Activated CD8-positive, alpha-beta memory T cell treated with anti-CD3 and anti-CD28 coated beads, Interleukin-2, amount 10 ng/mL, durations not matched to agents 7 days and 5 days (primary cell): ENCODE results near the gene LRRN4. TPM values are rescaled to one million over a fixed set of nuclear protein-coding genes. Genes with fewer than 3 reads are reported as not detected.
A peak's percentile ranks its signal among the peaks of the same experiment; 100 is the strongest.
"Not testable (repeated sequence)": the region's sequence is repeated elsewhere in the genome, so short reads cannot be mapped to it uniquely, and the experiment has no call there.

Experiments
- ATAC-seq: fragments of 150-1000 bp; cut with Tn5 transposase; one replicate; pipeline ENCODE4 v1.10.0; 2021; ENCODE audit warnings: moderate library complexity
- CTCF ChIA-PET: fragments of 350-600 bp; sonication (Branson Sonifier 250); formaldehyde crosslinking; loops from one replicate; lab custom pipeline; 2021; ENCODE audit warnings: antibody characterized with exemption; lab: Charles Lee
- DNase-seq: peaks from one replicate; pipeline ENCODE4 v3.0.0-alpha.2; 2020
- H3K27ac Mint-ChIP-seq: one replicate; pipeline ENCODE4 v1.8.0; 2021; ENCODE audit warnings: mild to moderate bottlenecking, mixed read lengths
- H3K27me3 Mint-ChIP-seq: one replicate; pipeline ENCODE4 v1.8.0; 2021; ENCODE audit warnings: mixed read lengths
- H3K36me3 Mint-ChIP-seq: one replicate; pipeline ENCODE4 v1.8.0; 2021; ENCODE audit warnings: mild to moderate bottlenecking, mixed read lengths
- H3K4me1 Mint-ChIP-seq: one replicate; pipeline ENCODE4 v1.8.0; 2021; ENCODE audit warnings: mixed read lengths
- H3K4me3 Mint-ChIP-seq: one replicate; pipeline ENCODE4 v1.8.0; 2021; ENCODE audit warnings: mild to moderate bottlenecking, moderate library complexity, mixed read lengths
- H3K9me3 Mint-ChIP-seq: one replicate; pipeline ENCODE4 v1.8.0; 2022; ENCODE audit warnings: low read depth, mixed read lengths
- total RNA-seq, 2 experiments: library from RNA; stranded (reverse); gene quantifications; one replicate each; pipeline ENCODE4 v1.2.3, GENCODE V29; 2021

LRRN4 gene
- total RNA-seq, 2 experiments from 2014 or later: not detected

DNA sequence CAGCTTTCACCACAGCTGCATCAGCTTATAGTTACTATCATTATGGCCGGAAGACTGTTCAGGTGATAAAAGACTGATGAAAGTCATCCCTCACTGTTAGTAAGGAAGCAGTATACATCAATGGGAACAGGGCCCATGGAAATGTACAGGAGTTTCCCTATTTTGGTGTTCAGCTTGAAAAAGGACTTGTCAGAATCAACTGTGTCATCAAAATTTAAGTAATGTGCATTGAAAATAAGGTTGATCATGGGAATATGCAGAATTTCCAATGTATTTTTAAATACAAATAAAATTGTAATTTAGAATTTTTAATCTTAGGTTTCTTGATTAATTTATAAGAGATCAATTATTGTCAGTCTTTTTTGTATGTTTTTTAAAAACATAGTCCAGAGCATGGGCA is 16.8 kb downstream of the LRRN4 start:
- Mint-ChIP-seq H3K4me3 (no peak overlapping the region), H3K9me3 (no peaks in the 10 kb centered on the region), H3K27ac (no peak overlapping the region), H3K4me1 (peaks cover 10% of the 10 kb centered on the region), H3K27me3 (no peaks in the 10 kb centered on the region), H3K36me3 (peaks cover 48% of the 10 kb centered on the region)
- ATAC-seq (no peak), DNase-seq (no peak)
- CTCF ChIA-PET: interaction anchor here (1.3 kb wide), 1 partner anchor 508 kb away, joined by 3 read pairs; no protein-coding TSS in a partner anchor

- CTCF ChIA-PET: interaction anchor here (1.3 kb wide), 1 partner anchor 508 kb away, joined by 3 read pairs; no protein-coding TSS in a partner anchor
- Mint-ChIP-seq H3K27me3 (no peaks in the 10 kb centered on the region), H3K4me1 (peaks cover 10% of the 10 kb centered on the region), H3K4me3 (no peak overlapping the region), H3K36me3 (peaks cover 48% of the 10 kb centered on the region), H3K27ac (no peak overlapping the region), H3K9me3 (no peaks in the 10 kb centered on the region)
- DNase-seq (no peak), ATAC-seq (no peak)
These were observed 17.6 kb downstream of the LRRN4 start for GRCh38 chr20:6036213-6036612.

GRCh38 chr20:6034134-6034969 is 19.5 kb downstream of the LRRN4 start:
- Mint-ChIP-seq H3K4me1 (peaks cover 13% of the 10 kb centered on the region), H3K27me3 (no peaks in the 10 kb centered on the region), H3K9me3 (no peaks in the 10 kb centered on the region), H3K27ac (peak overlapping the region; percentile 41), H3K36me3 (peaks cover 35% of the 10 kb centered on the region), H3K4me3 (no peak overlapping the region)
- ATAC-seq (no peak), DNase-seq (no peak)
- CTCF ChIA-PET: no interaction called here

GRCh38 chr20:6032907-6033306 is 21.0 kb downstream of the LRRN4 start:
- H3K36me3 Mint-ChIP-seq: peaks cover 32% of the 10 kb centered on the region
- ATAC-seq, CTCF ChIA-PET, H3K4me3 Mint-ChIP-seq, H3K27me3 Mint-ChIP-seq, DNase-seq, H3K27ac Mint-ChIP-seq, H3K9me3 Mint-ChIP-seq: not testable (repeated sequence)
- H3K4me1 Mint-ChIP-seq: peaks cover 15% of the 10 kb centered on the region

GRCh38 chr20:6030453-6031080 is 23.3 kb downstream of the LRRN4 start:
- H3K27ac Mint-ChIP-seq: no peak overlapping the region
- H3K36me3 Mint-ChIP-seq: peaks cover 29% of the 10 kb centered on the region
- DNase-seq: no peak
- no peak for ATAC-seq
- CTCF ChIA-PET: no interaction called here
- peaks cover 28% of the 10 kb centered on the region for H3K4me1 Mint-ChIP-seq
- H3K4me3 Mint-ChIP-seq: no peak overlapping the region
- H3K27me3 Mint-ChIP-seq: no peaks in the 10 kb centered on the region
- no peaks in the 10 kb centered on the region for H3K9me3 Mint-ChIP-seq

DNA sequence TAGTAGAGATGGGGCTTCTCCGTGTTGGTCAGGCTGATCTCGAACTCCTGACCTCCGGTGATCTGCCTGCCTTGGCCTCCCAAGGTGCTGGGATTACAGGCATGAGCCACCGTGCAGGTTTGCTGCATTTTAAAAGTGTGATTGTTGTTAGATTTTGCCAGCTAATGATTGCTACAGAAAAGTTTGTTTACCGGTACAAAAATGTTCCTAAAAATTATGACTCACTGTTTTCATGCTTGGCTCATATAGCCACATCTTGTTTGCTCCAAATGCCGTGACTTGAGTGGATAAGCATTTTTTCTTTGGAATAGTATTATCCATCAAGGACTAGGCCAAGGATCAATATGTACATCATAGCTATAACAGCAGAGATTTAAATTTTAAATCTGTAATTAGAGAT is 24.3 kb downstream of the LRRN4 start:
- H3K36me3 Mint-ChIP-seq: peaks cover 34% of the 10 kb centered on the region
- no peak overlapping the region for H3K4me3 Mint-ChIP-seq
- DNase-seq (no peak), ATAC-seq (no peak)
- H3K9me3 Mint-ChIP-seq: no peaks in the 10 kb centered on the region
- no peaks in the 10 kb centered on the region for H3K27me3 Mint-ChIP-seq
- no peak overlapping the region for H3K27ac Mint-ChIP-seq
- CTCF ChIA-PET: no interaction called here
- H3K4me1 Mint-ChIP-seq: peaks cover 29% of the 10 kb centered on the region

DNA sequence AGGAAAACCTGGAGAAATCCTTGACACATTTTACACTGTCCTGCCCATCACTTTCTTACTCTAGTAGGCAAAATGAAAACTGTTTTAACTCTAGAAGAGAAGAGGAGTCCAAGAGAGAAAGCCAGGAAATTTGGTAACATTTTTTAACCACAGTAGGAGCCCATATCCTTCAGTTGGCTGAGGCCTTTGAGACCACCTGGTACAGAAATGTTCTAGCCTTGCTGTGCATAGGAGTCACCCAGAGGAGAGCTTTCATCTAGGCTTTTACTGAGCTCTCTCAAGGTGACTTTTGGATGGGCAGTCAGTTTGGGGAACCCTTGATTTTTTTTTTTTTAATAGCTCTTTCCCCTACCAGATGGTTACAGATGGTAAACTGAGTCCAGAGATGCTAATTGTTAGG is 25.0 kb downstream of the LRRN4 start:
- Mint-ChIP-seq H3K4me1 (peaks cover 23% of the 10 kb centered on the region), H3K4me3 (no peak overlapping the region), H3K36me3 (peaks cover 36% of the 10 kb centered on the region), H3K9me3 (peaks cover 3% of the 10 kb centered on the region), H3K27ac (no peak overlapping the region), H3K27me3 (no peaks in the 10 kb centered on the region)
- no peak for DNase-seq
- ATAC-seq: no peak
- CTCF ChIA-PET: no interaction called here

- peak; percentile 56 for DNase-seq
- ATAC-seq: peak; percentile 61
These were observed 27.8 kb downstream of the LRRN4 start for GRCh38 chr20:6026051-6026450.

GRCh38 chr20:6024768-6025167 is 29.1 kb downstream of the LRRN4 start:
- peaks cover 3% of the 10 kb centered on the region for H3K9me3 Mint-ChIP-seq
- CTCF ChIA-PET: interaction anchor here (0.7 to 0.8 kb wide), 2 partner anchors 17 to 496 kb away, joined by 3 read pairs; no protein-coding TSS in a partner anchor
- peaks cover 21% of the 10 kb centered on the region for H3K4me1 Mint-ChIP-seq
- no peak for ATAC-seq
- DNase-seq: no peak
- no peak overlapping the region for H3K4me3 Mint-ChIP-seq
- H3K27ac Mint-ChIP-seq: no peak overlapping the region
- peaks cover 46% of the 10 kb centered on the region for H3K36me3 Mint-ChIP-seq
- H3K27me3 Mint-ChIP-seq: no peaks in the 10 kb centered on the region

More at GRCh38 chr20:6026051-6026450, 27.8 kb downstream of the LRRN4 start:
- Mint-ChIP-seq H3K4me3 (no peak overlapping the region), H3K27me3 (no peaks in the 10 kb centered on the region), H3K9me3 (peaks cover 3% of the 10 kb centered on the region), H3K4me1 (peaks cover 23% of the 10 kb centered on the region), H3K36me3 (peaks cover 41% of the 10 kb centered on the region), H3K27ac (peak overlapping the region; percentile 49)
- CTCF ChIA-PET: no interaction called here

DNA sequence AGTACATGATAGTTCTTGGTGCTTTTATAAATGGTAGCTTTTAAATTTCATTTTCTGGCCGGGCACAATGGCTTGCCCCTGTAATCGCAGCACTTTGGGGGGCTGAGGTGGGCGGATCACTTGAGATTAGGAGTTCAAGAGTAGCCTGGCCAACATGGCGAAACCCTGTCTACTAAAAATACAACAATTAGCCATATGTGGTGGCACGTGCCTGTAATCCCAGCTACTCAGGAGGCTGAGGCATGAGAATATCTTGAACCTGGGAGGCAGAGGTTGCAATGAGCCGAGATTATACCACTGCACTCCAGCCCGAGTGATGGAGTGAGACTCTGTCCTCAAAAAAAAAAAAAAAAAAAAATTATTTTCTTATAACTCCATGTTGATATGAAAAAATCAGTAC is 36.0 kb downstream of the LRRN4 start:
- Mint-ChIP-seq H3K4me1 (peaks cover 2% of the 10 kb centered on the region), H3K9me3 (no peaks in the 10 kb centered on the region), H3K27me3 (no peaks in the 10 kb centered on the region), H3K4me3 (no peak overlapping the region), H3K36me3 (peaks cover 52% of the 10 kb centered on the region), H3K27ac (no peak overlapping the region)
- CTCF ChIA-PET: no interaction called here
- DNase-seq (no peak), ATAC-seq (no peak)

- no peak overlapping the region for H3K4me3 Mint-ChIP-seq
- H3K36me3 Mint-ChIP-seq: peaks cover 52% of the 10 kb centered on the region
- CTCF ChIA-PET: no interaction called here
- H3K4me1 Mint-ChIP-seq: peaks cover 1% of the 10 kb centered on the region
- no peaks in the 10 kb centered on the region for H3K27me3 Mint-ChIP-seq
- H3K9me3 Mint-ChIP-seq: no peaks in the 10 kb centered on the region
- DNase-seq (no peak), ATAC-seq (no peak)
- H3K27ac Mint-ChIP-seq: no peak overlapping the region
These were observed 36.4 kb downstream of the LRRN4 start for GRCh38 chr20:6017467-6017866.

- H3K4me1 Mint-ChIP-seq: peaks cover 2% of the 10 kb centered on the region
- no peaks in the 10 kb centered on the region for H3K27me3 Mint-ChIP-seq
- peaks cover 63% of the 10 kb centered on the region for H3K36me3 Mint-ChIP-seq
- CTCF ChIA-PET: no interaction called here
- no peak overlapping the region for H3K27ac Mint-ChIP-seq
- no peaks in the 10 kb centered on the region for H3K9me3 Mint-ChIP-seq
- no peak overlapping the region for H3K4me3 Mint-ChIP-seq
- DNase-seq: no peak
- ATAC-seq: no peak
These were observed 38.9 kb downstream of the LRRN4 start for GRCh38 chr20:6014957-6015356.

DNA sequence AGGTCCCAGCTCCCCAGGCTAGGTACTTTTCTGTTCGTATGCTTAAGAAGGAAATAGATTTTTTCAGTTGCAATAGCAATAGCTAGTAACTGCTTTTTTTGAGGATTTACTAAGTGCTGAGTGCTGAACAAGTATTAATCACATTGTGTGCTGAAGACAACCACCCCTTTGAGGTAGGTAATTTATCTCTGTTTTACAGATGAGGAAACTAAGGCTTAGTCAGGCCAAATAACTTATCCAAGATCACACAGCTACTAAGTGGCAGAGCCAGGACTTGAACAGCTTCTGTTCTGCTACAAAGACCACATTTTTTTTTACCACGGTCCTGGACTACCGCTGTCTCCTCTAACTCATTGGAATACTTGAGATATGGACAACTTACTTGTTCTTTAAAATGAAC is 39.8 kb downstream of the LRRN4 start:
- DNase-seq (no peak), ATAC-seq (no peak)
- peaks cover 2% of the 10 kb centered on the region for H3K4me1 Mint-ChIP-seq
- H3K27ac Mint-ChIP-seq: no peak overlapping the region
- CTCF ChIA-PET: interaction anchor here (1.2 kb wide), 1 partner anchor 225 kb away, joined by 4 read pairs; no protein-coding TSS in a partner anchor
- H3K9me3 Mint-ChIP-seq: no peaks in the 10 kb centered on the region
- no peak overlapping the region for H3K4me3 Mint-ChIP-seq
- H3K36me3 Mint-ChIP-seq: peaks cover 65% of the 10 kb centered on the region
- H3K27me3 Mint-ChIP-seq: no peaks in the 10 kb centered on the region

DNA sequence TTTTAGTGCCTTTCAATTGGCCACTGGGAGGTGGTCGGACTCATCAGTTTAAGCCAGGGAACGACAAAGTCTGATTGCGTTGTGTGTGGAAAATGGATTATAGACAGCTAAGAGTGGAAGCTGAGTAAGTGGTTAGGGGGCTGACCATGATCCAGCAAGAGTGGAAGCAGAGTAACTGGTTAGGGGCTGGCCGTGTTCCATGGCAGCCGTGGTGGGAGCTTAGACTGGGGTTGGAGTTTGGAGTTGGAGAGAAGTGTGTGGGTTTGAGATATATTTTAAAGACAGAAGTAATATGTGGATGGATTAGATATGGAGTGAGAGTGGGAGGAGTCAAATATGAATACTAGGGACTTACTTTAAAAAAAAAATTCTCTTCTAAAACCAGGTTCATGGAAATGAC is 41.7 kb downstream of the LRRN4 start:
- H3K27me3 Mint-ChIP-seq: no peaks in the 10 kb centered on the region
- DNase-seq (no peak), ATAC-seq (no peak)
- no peak overlapping the region for H3K4me3 Mint-ChIP-seq
- CTCF ChIA-PET: interaction anchor here (3.0 kb wide), 1 partner anchor 483 kb away, joined by 10 read pairs; no protein-coding TSS in a partner anchor
- peaks cover 18% of the 10 kb centered on the region for H3K4me1 Mint-ChIP-seq
- H3K36me3 Mint-ChIP-seq: peaks cover 50% of the 10 kb centered on the region
- H3K27ac Mint-ChIP-seq: no peak overlapping the region
- no peaks in the 10 kb centered on the region for H3K9me3 Mint-ChIP-seq
